Measurements from ENCODE around the gene MTHFD2. TPM values are rescaled to one million over a fixed set of nuclear protein-coding genes. Genes with fewer than 3 reads are reported as not detected.
"Not testable (repeated sequence)": the region's sequence is repeated elsewhere in the genome, so short reads cannot be mapped to it uniquely, and the experiment has no call there.

MTHFD2 gene
- total and polyA plus RNA-seq, 2 of the 8 experiments (the other 6 are each of a cell fraction or from before 2014, with no cell fraction given) = 99.5 to 291 TPM

DNA sequence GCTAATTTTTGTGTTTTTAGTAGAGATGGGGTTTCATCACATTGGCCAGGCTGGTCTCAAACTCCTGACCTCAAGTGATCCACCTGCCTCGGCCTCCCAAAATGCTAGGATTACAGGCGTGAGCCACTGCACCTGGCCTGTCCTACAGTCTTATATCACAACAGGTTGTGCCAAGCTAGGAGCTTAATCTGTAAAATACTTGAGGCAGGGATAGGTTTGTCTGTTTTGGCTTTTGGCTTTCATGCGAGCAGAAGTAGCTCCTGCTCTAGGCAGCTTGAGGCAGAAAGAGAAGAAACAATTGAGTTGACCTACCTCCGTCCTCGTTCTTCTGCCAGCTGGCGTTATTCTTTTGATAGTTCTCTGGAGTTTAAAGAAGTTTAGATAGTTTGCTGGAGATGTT is 17.4 kb downstream of the MTHFD2 start:
- H4K91ac ChIP-seq (replicated peaks; ENCODE audit: insufficient read length, low read length); H2BK20ac ChIP-seq (ENCODE audit: low read length); H3K23ac ChIP-seq (ENCODE audit: insufficient read length); H2AFZ ChIP-seq (ENCODE audit: low read length); H3K4me1 ChIP-seq (replicated peaks in 1 of 4; ENCODE audit: control insufficient read depth in 3 of 4, insufficient read depth in 4 of 4, low read length in 3 of 4); H3K4ac ChIP-seq (replicated peaks; ENCODE audit: insufficient read length, low read depth, low read length); H3K18ac ChIP-seq (ENCODE audit: extremely low read depth, low read length); H4K8ac ChIP-seq (ENCODE audit: extremely low read depth, insufficient read depth, low read length); H3K4me2 ChIP-seq (ENCODE audit: insufficient read depth in 1 of 2, low read depth in 2 of 2, low read length in 2 of 2); H2BK15ac ChIP-seq (ENCODE audit: low read length); H3K79me1 ChIP-seq (ENCODE audit: low read depth, low read length); H2BK120ac ChIP-seq (replicated peaks; ENCODE audit: low read depth, low read length); H2BK5ac ChIP-seq (ENCODE audit: low read depth, low read length); H3K9ac ChIP-seq (replicated peaks in 1 of 4; ENCODE audit: extremely low read depth in 1 of 4, low read depth in 3 of 4, low read length in 3 of 4); H3K27me3 ChIP-seq (replicated peaks in 1 of 4; ENCODE audit: control insufficient read depth in 3 of 4, extremely low read depth in 1 of 4, insufficient read depth in 3 of 4, low read length in 3 of 4); H3K23me2 ChIP-seq (ENCODE audit: low read depth, low read length); H3K4me3 ChIP-seq (ENCODE audit: extremely low read depth in 1 of 4, insufficient read depth in 2 of 4, low read depth in 3 of 4, low read length in 4 of 4); H2BK12ac ChIP-seq (ENCODE audit: low read depth, low read length); H3K9me3 ChIP-seq (ENCODE audit: insufficient read depth in 2 of 2, low read depth in 1 of 2, low read length in 1 of 2); H3K27ac ChIP-seq (ENCODE audit: low read depth, low read length); H2AK5ac ChIP-seq (ENCODE audit: low read depth, low read length); FAIRE-seq; H3K14ac ChIP-seq (ENCODE audit: insufficient read length); H3K79me2 ChIP-seq (ENCODE audit: control insufficient read depth in 1 of 2, insufficient read depth in 2 of 2, low read length in 2 of 2); H4K5ac ChIP-seq (ENCODE audit: insufficient read length, low read depth, low read length); H3K56ac ChIP-seq (replicated peaks; ENCODE audit: insufficient read length, low read depth, low read length); H4K20me1 ChIP-seq (replicated peaks in 1 of 2; ENCODE audit: control insufficient read depth in 1 of 2, insufficient read depth in 2 of 2, low read length in 2 of 2): not testable (repeated sequence)
- CTCF ChIA-PET (ENCODE audit: partially characterized antibody) = interaction anchor here (1.1 to 2.3 kb wide), 4 partner anchors 9 to 65 kb away, joined by 3 to 10 read pairs (median 6); no protein-coding TSS in a partner anchor
- POLR2A ChIA-PET (ENCODE audit: partially characterized antibody) = interaction anchor here (0.9 to 72.1 kb wide), 4 partner anchors 13 to 72 kb away, joined by 4 to 2699 read pairs (median 40); partner anchors contain the start of genes BOLA3, MOB1A and MTHFD2
- H3K36me3 ChIP-seq (ENCODE audit: control insufficient read depth in 2 of 4, insufficient read depth in 4 of 4, low read length in 3 of 4) = peaks cover 15 to 93% (median 55%) of the 10 kb centered on the region in 4 experiments
- peak in 1 of 2 experiments; percentile 29 for DNase-seq (ENCODE audit: low read depth in 1 of 2, low spot score in 2 of 2)
- WGBS, 2 experiments (ENCODE audit: extremely low coverage in 1 of 2, insufficient coverage in 1 of 2, insufficient read length in 1 of 2, insufficient replicate concordance in 2 of 2, low coverage in 1 of 2, low lambda C conversion rate in 2 of 2, missing lambda C conversion rate in 1 of 2) = 93% methylated on average over 6 of the region's 6 CpGs; no CpG with 5 or more reads in 1 of the 2 experiments
- peak; percentile 54; the same call in 1 of the 2 replicates for TF ChIP-seq POLR2AphosphoS5 (IDR thresholded peaks at IDR 0.05; ENCODE audit: low read depth, low read length)
